ENCODE measurements around the gene FBXL7. TPM values are rescaled to one million over a fixed set of nuclear protein-coding genes. Genes with fewer than 3 reads are reported as not detected.

Gene FBXL7
- total RNA-seq, 1 experiment from 2014 or later, result not detected

GRCh38 chr5:15926586-15926985 lies 426.6 kb downstream of the FBXL7 start:
- Histone ChIP-seq H3K9me3 (ENCODE audit: control insufficient read depth, insufficient read depth, low read depth, low read length) (no peaks in the 10 kb centered on the region), H3K27ac (ENCODE audit: low read length) (no peak overlapping the region), H3K27me3 (ENCODE audit: control insufficient read depth, insufficient read depth, low read length) (no peaks in the 10 kb centered on the region), H3K4me3 (ENCODE audit: low read depth in 2 of 2, low read length in 2 of 2) (no peak overlapping the region), H3K4me1 (ENCODE audit: control insufficient read depth, insufficient read depth, low read length) (no peaks in the 10 kb centered on the region), H3K36me3 (ENCODE audit: control insufficient read depth, insufficient read depth, low read length) (no peaks in the 10 kb centered on the region)
- in situ Hi-C loops (cut with HindIII; ENCODE audit: low pct_unique_long_range_greater_than_20kb, low sequenced_read_pairs), result no loop called here
- intact Hi-C loops (cut with micrococcal nuclease; ENCODE audit: unreplicated experiment), result no loop called here
- no peak for DNase-seq (ENCODE audit: low read depth, low spot score)
- ATAC-seq, result no peak
- no TSS peak for BruUV-seq (replicated peaks)
- no peak for TF ChIP-seq REST (IDR thresholded peaks at IDR 0.05; ENCODE audit: insufficient read depth in 1 of 2, low read depth in 2 of 2, low read length in 1 of 2)
- no peak for TF ChIP-seq POLR2AphosphoS5 (IDR thresholded peaks at IDR 0.05; ENCODE audit: low read depth, low read length)
- TF ChIP-seq TCF7L2 (IDR thresholded peaks at IDR 0.05; ENCODE audit: low read depth, low read length), result no peak
- no peak for TF ChIP-seq CTCF (IDR thresholded peaks at IDR 0.05)
- TF ChIP-seq SIN3A (IDR thresholded peaks at IDR 0.05; ENCODE audit: borderline replicate concordance, insufficient read depth, low read depth, low read length), result no peak
- POLR2A ChIA-PET, result no interaction called here
- CTCF ChIA-PET, result no interaction called here

DNA sequence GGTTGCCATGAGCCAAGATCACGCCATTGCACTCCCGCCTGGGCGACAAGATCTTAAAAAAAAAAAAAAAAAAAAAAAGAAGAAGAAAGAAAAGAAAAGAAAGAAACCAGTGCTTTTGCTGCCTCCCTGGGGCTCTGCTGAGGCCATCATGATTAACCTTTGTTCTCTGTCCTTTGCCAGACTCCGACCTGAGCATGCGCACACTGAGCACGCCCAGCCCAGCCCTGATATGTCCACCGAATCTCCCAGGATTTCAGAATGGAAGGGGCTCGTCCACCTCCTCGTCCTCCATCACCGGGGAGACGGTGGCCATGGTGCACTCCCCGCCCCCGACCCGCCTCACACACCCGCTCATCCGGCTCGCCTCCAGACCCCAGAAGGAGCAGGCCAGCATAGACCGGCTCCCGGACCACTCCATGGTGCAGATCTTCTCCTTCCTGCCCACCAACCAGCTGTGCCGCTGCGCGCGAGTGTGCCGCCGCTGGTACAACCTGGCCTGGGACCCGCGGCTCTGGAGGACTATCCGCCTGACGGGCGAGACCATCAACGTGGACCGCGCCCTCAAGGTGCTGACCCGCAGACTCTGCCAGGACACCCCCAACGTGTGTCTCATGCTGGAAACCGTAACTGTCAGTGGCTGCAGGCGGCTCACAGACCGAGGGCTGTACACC lies 427.9 kb downstream of the FBXL7 start:
- DNase-seq (ENCODE audit: low read depth, low spot score) (no peak), ATAC-seq (no peak)
- in situ Hi-C loops (cut with HindIII; ENCODE audit: low pct_unique_long_range_greater_than_20kb, low sequenced_read_pairs) (no loop called here), intact Hi-C loops (cut with micrococcal nuclease; ENCODE audit: unreplicated experiment) (no loop called here)
- Histone ChIP-seq H3K27me3 (ENCODE audit: control insufficient read depth, insufficient read depth, low read length) (no peaks in the 10 kb centered on the region), H3K9me3 (ENCODE audit: control insufficient read depth, insufficient read depth, low read depth, low read length) (no peaks in the 10 kb centered on the region), H3K4me1 (ENCODE audit: control insufficient read depth, insufficient read depth, low read length) (no peaks in the 10 kb centered on the region), H3K27ac (ENCODE audit: low read length) (no peak overlapping the region), H3K36me3 (ENCODE audit: control insufficient read depth, insufficient read depth, low read length) (no peaks in the 10 kb centered on the region), H3K4me3 (ENCODE audit: low read depth in 2 of 2, low read length in 2 of 2) (no peak overlapping the region)
- BruUV-seq (replicated peaks), result no TSS peak
- no peak for TF ChIP-seq TCF7L2 (IDR thresholded peaks at IDR 0.05; ENCODE audit: low read depth, low read length)
- TF ChIP-seq POLR2AphosphoS5 (IDR thresholded peaks at IDR 0.05; ENCODE audit: low read depth, low read length), result no peak
- no peak for TF ChIP-seq SIN3A (IDR thresholded peaks at IDR 0.05; ENCODE audit: borderline replicate concordance, insufficient read depth, low read depth, low read length)
- no peak for TF ChIP-seq REST (IDR thresholded peaks at IDR 0.05; ENCODE audit: insufficient read depth in 1 of 2, low read depth in 2 of 2, low read length in 1 of 2)
- no peak for TF ChIP-seq CTCF (IDR thresholded peaks at IDR 0.05)
- POLR2A ChIA-PET, result no interaction called here
- CTCF ChIA-PET, result no interaction called here

Data from Panc1 (cell line).